ENCODE results near the gene UCK2.

GRCh38 chr1:165930961-165931360, 103.5 kb downstream of the UCK2 start:
- TF ChIP-seq CTCF (conservative IDR thresholded peaks at IDR 0.05) (no peak), ZFX (IDR thresholded peaks at IDR 0.05) (no peak)
